ENCODE measurements around the gene SSH2. TPM values are rescaled to one million over a fixed set of nuclear protein-coding genes. Genes with fewer than 3 reads are reported as not detected.

SSH2 gene
- total RNA-seq, 1 experiment from 2014 or later = 14.6 TPM

- Histone ChIP-seq H2AK5ac (ENCODE audit: insufficient read length, low read length) (no peak overlapping the region), H3K79me2 (ENCODE audit: insufficient read depth, low read length) (no peaks in the 10 kb centered on the region), H2BK120ac (ENCODE audit: low read depth, low read length, poor library complexity, severe bottlenecking) (no peak overlapping the region), H3K27ac (ENCODE audit: insufficient read length, low read depth, low read length) (no peak overlapping the region), H4K20me1 (ENCODE audit: control insufficient read depth, insufficient read depth, insufficient read length) (no peaks in the 10 kb centered on the region), H2BK15ac (ENCODE audit: low read depth, low read length) (no peak overlapping the region), H3T11ph (ENCODE audit: low read length) (no peak overlapping the region), H2AFZ (ENCODE audit: low read length) (no peak overlapping the region), H3K9me3 (ENCODE audit: control insufficient read depth, low read depth, low read length) (no peaks in the 10 kb centered on the region), H4K8ac (replicated peaks; ENCODE audit: insufficient read length, low read depth, low read length) (no peak overlapping the region), H3K4me1 (ENCODE audit: insufficient read depth, low read length) (no peaks in the 10 kb centered on the region; the same call in 1 of the 2 replicates), H3K4ac (ENCODE audit: low read depth, low read length) (no peak overlapping the region), H3K14ac (ENCODE audit: insufficient read depth, low read length) (no peak overlapping the region), H2BK20ac (ENCODE audit: low read depth, low read length, poor library complexity, severe bottlenecking) (no peak overlapping the region), H3K23ac (ENCODE audit: insufficient read length, low read depth, low read length) (no peak overlapping the region), H3K23me2 (ENCODE audit: insufficient read length, low read depth, low read length, poor library complexity, severe bottlenecking) (no peaks in the 10 kb centered on the region), H2BK12ac (ENCODE audit: insufficient read length, low read depth, low read length) (no peak overlapping the region), H4K5ac (ENCODE audit: insufficient read length, low read depth, low read length) (no peak overlapping the region), H3K18ac (ENCODE audit: insufficient read length, low read depth, low read length) (no peak overlapping the region), H3K27me3 (ENCODE audit: insufficient read depth, low read length) (no peaks in the 10 kb centered on the region), H3K9ac (ENCODE audit: extremely low read depth, insufficient read length, low read length) (no peak overlapping the region), H2BK5ac (ENCODE audit: insufficient read length, low read length) (no peak overlapping the region), H3K79me1 (ENCODE audit: insufficient read depth, low read depth, low read length, poor library complexity, severe bottlenecking) (no peaks in the 10 kb centered on the region), H3K4me2 (ENCODE audit: insufficient read depth, insufficient read length, low read length) (no peak overlapping the region), H3K56ac (ENCODE audit: insufficient read length, low read depth, low read length) (no peak overlapping the region), H4K91ac (ENCODE audit: insufficient read length, low read depth, low read length) (no peak overlapping the region)
- Mint-ChIP-seq H3K9me3 (no peaks in the 10 kb centered on the region), H3K27me3 (ENCODE audit: low read depth) (no peaks in the 10 kb centered on the region), H3K4me3 (no peak overlapping the region), H3K27ac (no peak overlapping the region), H3K36me3 (ENCODE audit: insufficient read depth in 1 of 3, low read depth in 3 of 3) (no peaks in the 10 kb centered on the region), H3K4me1 (peaks cover 4% of the 10 kb centered on the region in 2 experiments)
- no CpG with 5 or more reads among the region's 4 CpGs for WGBS (ENCODE audit: extremely low coverage, insufficient read length, low lambda C conversion rate)
- TF ChIP-seq CTCF (conservative IDR thresholded peaks at IDR 0.05) = no peak
- no peak for DNase-seq
Observed at GRCh38 chr17:29686993-29687590, 242.9 kb downstream of the SSH2 start.

Data from H9 (cell line).